NCI-H1436 treated with DMSO at 0.1 percent for 48 hours (cell line): Measurements from ENCODE around the gene GRAMD1C.

Source experiments
- DNase-seq: peaks from one replicate; lab custom pipeline; 2025; lab: John Stamatoyannopoulos, UW

GRAMD1C gene

GRCh38 chr3:113952921-113953320 is 114.3 kb downstream of the GRAMD1C start:
- DNase-seq, result no peak

GRCh38 chr3:113953677-113954076 is 115.1 kb downstream of the GRAMD1C start:
- no peak for DNase-seq

GRCh38 chr3:113954091-113954685 is 115.6 kb downstream of the GRAMD1C start:
- DNase-seq, result no peak

- no peak for DNase-seq
These were observed 125.3 kb downstream of the GRAMD1C start for GRCh38 chr3:113963879-113964278.

GRCh38 chr3:113966172-113966571 is 127.6 kb downstream of the GRAMD1C start:
- DNase-seq, result no peak

GRCh38 chr3:113968986-113969385 is 130.4 kb downstream of the GRAMD1C start:
- no peak for DNase-seq

- no peak for DNase-seq
These were observed 139.2 kb downstream of the GRAMD1C start for GRCh38 chr3:113977822-113978221.

- DNase-seq, result no peak
These were observed 141.3 kb downstream of the GRAMD1C start for GRCh38 chr3:113979916-113980315.

- DNase-seq, result no peak
These were observed 143.2 kb downstream of the GRAMD1C start for GRCh38 chr3:113981803-113982202.

- no peak for DNase-seq
These were observed 145.0 kb downstream of the GRAMD1C start for GRCh38 chr3:113983544-113983943.

- no peak for DNase-seq
These were observed 147.0 kb downstream of the GRAMD1C start for GRCh38 chr3:113985541-113985940.
